ENCODE results near the gene BABAM2. TPM values are rescaled to one million over a fixed set of nuclear protein-coding genes. Genes with fewer than 3 reads are reported as not detected.

Gene BABAM2
- total RNA-seq, 4 donors from 2014 or later, result 57.2 to 72.2 (median 67.5) TPM

DNA sequence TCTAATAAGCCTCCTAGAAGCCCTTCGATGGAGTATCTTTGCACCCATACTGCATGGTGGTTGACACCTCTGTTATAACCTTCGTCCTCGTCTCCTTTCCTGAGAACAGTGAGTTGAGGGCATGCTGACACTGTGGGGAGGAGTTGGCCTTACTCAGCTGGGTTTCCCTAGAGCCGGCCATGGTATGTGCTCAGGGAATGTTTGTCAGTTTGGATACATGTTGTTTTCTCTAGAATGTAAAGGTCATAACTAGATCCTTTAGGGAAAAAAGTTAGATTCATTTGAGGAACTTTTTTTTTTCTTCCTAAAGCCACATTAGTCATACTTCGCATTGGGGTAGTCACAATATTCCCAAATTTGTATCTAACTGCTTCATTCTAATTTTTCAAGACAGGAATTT, 396.1 kb downstream of the BABAM2 start:
- in situ Hi-C loops (cut with MboI; ENCODE audit: low sequenced_read_pairs in 4 of 4) (no loop called here), intact Hi-C loops (cut with DNase I; ENCODE audit: low total_unique reads) (no loop called here)
- Histone ChIP-seq H3K27me3 (no peaks in the 10 kb centered on the region), H3K36me3 (no peaks in the 10 kb centered on the region), H3K4me1 (peaks cover 8 to 18% of the 10 kb centered on the region in 2 donors), H3K9me3 (no peaks in the 10 kb centered on the region), H3K4me3 (no peak overlapping the region), H3K27ac (peak overlapping the region in 1 of 4 donors; percentile 31)
- TF ChIP-seq, protein P1, sequence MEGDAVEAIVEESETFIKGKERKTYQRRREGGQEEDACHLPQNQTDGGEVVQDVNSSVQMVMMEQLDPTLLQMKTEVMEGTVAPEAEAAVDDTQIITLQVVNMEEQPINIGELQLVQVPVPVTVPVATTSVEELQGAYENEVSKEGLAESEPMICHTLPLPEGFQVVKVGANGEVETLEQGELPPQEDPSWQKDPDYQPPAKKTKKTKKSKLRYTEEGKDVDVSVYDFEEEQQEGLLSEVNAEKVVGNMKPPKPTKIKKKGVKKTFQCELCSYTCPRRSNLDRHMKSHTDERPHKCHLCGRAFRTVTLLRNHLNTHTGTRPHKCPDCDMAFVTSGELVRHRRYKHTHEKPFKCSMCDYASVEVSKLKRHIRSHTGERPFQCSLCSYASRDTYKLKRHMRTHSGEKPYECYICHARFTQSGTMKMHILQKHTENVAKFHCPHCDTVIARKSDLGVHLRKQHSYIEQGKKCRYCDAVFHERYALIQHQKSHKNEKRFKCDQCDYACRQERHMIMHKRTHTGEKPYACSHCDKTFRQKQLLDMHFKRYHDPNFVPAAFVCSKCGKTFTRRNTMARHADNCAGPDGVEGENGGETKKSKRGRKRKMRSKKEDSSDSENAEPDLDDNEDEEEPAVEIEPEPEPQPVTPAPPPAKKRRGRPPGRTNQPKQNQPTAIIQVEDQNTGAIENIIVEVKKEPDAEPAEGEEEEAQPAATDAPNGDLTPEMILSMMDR (IDR thresholded peaks at IDR 0.05 in 4 of 5, conservative IDR thresholded peaks at IDR 0.05 in 1 of 5), result no peak
- TF ChIP-seq POLR2A (IDR thresholded peaks at IDR 0.05), result no peak
- ATAC-seq, result no peak
- no peak for DNase-seq

DNA sequence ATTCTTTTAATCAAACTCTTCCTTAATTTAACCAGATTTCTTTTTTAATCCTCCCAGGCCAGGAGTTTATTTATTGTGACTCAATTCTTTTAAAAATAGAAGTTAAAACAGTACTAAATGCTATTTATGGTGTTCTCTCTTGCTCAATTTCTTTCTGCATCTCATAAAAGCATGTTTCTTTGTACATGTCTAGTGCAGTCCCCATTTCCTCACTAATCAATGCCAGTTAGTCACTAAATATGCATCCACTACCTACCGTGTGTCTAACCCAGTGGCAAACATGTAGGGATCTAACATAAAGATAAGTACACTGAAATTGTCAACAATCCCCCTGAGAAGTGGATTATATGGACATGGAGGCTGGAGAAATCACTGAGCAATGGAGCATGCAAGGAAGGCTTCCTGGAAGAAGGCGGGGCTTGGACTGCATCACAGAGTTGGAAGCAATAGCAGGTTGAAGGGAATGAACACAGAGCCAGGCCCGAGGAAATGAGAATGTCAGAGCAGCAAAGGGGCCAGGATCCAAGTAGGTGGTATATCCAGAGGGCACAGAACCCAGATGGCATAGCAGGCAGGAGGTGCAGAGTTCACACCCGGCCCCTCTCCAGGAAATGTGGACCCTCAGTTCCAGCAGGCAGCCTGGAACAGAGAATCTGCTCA, 396.9 kb downstream of the BABAM2 start:
- Histone ChIP-seq H3K27ac (peak overlapping the region in 1 of 4 donors; percentile 31), H3K4me3 (no peak overlapping the region), H3K27me3 (no peaks in the 10 kb centered on the region), H3K36me3 (no peaks in the 10 kb centered on the region), H3K4me1 (peaks cover 8 to 18% of the 10 kb centered on the region in 2 donors), H3K9me3 (no peaks in the 10 kb centered on the region)
- ATAC-seq (no peak), DNase-seq (no peak)
- intact Hi-C loops (cut with DNase I; ENCODE audit: low total_unique reads) (no loop called here), in situ Hi-C loops (cut with MboI; ENCODE audit: low sequenced_read_pairs in 4 of 4) (no loop called here)
- TF ChIP-seq, protein P1 (IDR thresholded peaks at IDR 0.05 in 4 of 5, conservative IDR thresholded peaks at IDR 0.05 in 1 of 5), result no peak
- TF ChIP-seq POLR2A (IDR thresholded peaks at IDR 0.05), result no peak

DNA sequence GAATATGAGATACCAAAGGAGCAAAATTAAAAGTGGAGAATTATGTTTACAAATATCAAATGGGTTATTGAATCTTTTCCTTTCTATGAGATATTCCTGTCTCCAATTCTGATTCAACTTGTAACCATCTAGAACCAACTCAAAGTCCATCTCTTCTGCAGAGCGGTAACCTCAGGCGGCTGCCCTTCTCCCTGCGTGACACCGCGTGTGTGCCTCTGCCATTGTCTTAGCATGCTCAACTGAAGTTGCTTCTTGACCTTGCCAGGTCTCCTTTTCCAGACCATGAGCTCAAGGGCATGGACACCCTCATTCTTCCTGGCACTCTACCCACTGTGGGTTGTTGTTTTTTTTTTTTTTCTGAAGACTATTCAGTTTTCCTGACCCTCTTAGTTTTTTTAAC, 398.1 kb downstream of the BABAM2 start:
- ATAC-seq (no peak), DNase-seq (no peak)
- Histone ChIP-seq H3K4me1 (peaks cover 8 to 14% of the 10 kb centered on the region in 2 donors), H3K4me3 (no peak overlapping the region), H3K27ac (no peak overlapping the region), H3K36me3 (no peaks in the 10 kb centered on the region), H3K9me3 (no peaks in the 10 kb centered on the region), H3K27me3 (no peaks in the 10 kb centered on the region)
- TF ChIP-seq, protein P1 (IDR thresholded peaks at IDR 0.05 in 4 of 5, conservative IDR thresholded peaks at IDR 0.05 in 1 of 5), result no peak
- no peak for TF ChIP-seq POLR2A (IDR thresholded peaks at IDR 0.05)
- in situ Hi-C loops (cut with MboI; ENCODE audit: low sequenced_read_pairs in 4 of 4) (no loop called here), intact Hi-C loops (cut with DNase I; ENCODE audit: low total_unique reads) (no loop called here)

DNA sequence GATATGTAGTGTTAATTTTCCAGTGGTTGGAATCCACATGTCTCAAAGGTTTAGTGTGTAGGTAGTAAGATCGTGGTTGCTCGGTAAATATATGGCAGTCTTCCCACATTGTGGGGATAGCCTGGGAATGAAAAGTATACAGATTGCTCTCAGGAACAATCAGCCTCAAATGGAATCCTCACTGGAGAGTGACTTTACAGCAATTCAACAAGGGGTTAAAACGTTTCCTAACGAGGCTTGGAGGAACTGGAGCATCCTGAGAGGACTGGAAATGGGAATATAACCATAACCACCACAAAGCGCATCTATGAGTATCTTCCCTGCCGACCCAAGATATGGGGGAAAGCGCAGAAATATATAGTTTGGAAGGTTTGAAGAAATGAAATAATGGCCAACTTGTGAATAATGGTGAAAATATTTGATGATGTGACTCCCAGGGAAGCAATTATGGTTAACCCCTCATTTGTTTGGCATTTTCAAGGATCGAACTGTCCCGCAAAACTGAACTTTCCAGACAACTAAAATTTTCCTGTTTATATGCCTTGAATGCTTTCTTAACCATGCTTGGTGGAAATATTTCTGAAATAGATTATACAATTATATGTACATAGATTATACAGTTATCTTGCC, 401.4 kb downstream of the BABAM2 start:
- intact Hi-C loops (cut with DNase I; ENCODE audit: low total_unique reads) (no loop called here), in situ Hi-C loops (cut with MboI; ENCODE audit: low sequenced_read_pairs in 4 of 4) (no loop called here)
- no peak overlapping the region for H3K4me3 ChIP-seq
- H3K4me1 ChIP-seq, result peaks cover 2 to 6% of the 10 kb centered on the region in 2 donors
- no peaks in the 10 kb centered on the region for H3K9me3 ChIP-seq
- ATAC-seq (no peak), DNase-seq (no peak)
- H3K36me3 ChIP-seq, result no peaks in the 10 kb centered on the region
- TF ChIP-seq, protein P1 (IDR thresholded peaks at IDR 0.05 in 4 of 5, conservative IDR thresholded peaks at IDR 0.05 in 1 of 5), result no peak
- no peak for TF ChIP-seq POLR2A (IDR thresholded peaks at IDR 0.05)
- no peaks in the 10 kb centered on the region for H3K27me3 ChIP-seq
- no peak overlapping the region for H3K27ac ChIP-seq

All from gastrocnemius medialis (tissue), 4 donors.